GM18517 (cell line): Measurements from ENCODE around the gene CSPG4.
"Not testable (repeated sequence)": the region's sequence is repeated elsewhere in the genome, so short reads cannot be mapped to it uniquely, and the experiment has no call there.

ENCODE experiments used
- ATAC-seq: cut with Tn5 transposase; IDR thresholded peaks from one replicate; pipeline ENCODE4 v1.9.1; 2021; ENCODE audit warnings: mild to moderate bottlenecking, moderate library complexity; ENCODE audit not compliant: unreplicated experiment

CSPG4 gene

GRCh38 chr15:75738647-75739325 lies 26.1 kb upstream of the CSPG4 start:
- ATAC-seq: peak; percentile 90

DNA sequence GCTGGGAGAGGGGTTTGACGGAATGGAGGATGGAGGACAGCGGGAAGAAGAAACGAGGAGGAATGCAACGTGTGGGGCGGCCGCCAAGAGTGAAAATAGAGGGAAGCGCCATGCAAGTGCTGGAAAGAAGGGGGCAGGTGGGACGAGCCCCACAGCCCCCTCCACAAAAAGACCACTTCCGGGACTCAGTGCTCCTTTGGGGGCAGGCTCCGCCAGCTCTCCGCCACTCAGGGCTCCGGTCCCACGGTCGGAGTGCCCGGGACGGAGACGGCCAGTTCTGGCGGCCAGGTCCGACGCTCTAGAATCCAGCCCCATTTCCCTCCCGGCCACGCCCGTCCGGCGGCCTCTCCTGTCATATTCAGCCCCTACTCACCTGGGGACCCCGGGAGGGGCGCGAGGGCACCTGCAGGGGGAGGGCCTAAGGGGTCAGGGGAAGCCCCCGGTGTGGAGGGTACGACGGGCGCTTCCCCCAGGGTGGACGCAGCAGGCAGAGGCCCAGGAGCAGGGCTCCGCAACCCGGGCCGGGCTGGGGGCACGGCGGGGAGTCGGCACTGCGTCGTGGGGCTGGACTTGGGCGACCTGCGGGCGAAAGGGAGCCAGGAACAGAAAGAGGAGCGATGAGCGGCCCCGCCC lies 25.5 kb upstream of the CSPG4 start:
- peak; percentile 36 for ATAC-seq

DNA sequence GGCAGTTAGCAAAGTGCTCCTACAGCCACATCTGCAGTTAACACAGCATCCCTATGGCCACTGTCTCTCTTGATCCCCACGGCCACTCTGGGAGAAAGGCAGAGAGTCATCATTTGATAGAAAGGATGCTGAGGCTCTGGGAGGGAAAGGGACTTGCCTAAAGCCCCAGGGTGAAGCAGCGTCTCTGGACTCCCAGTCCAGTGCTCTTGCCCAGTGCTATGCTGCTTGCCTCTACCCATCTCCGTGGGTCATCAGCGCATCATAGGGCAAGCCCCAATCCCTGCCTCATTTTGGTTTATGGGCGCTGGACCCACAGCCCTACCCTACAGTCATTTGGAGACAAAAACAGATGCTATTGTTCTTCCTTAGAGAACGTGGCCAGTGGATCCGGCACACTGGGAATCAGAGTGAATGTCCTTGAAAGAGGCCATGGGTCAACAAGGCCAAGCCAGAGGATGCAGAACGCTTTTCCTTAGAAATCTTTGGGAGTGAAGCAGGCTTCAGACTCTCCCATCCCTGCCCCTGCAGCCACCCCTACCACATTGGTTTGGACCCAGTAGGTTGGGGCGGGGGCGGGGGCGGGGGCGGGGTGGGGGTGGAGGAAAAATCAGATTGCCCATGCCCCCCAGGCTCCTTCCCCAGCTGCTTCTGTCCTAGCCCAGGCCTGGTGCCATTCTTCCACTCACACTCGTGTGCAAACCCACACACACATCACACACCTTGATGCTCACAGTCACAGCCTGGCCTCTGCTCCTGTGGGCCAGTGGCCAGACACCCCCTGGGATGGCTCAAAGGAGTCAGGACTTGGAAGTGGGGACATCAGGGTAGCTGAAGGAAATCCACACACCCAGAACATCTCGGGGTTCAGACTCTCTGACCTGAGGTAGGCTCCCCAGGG lies 24.7 kb upstream of the CSPG4 start:
- not testable (repeated sequence) for ATAC-seq

DNA sequence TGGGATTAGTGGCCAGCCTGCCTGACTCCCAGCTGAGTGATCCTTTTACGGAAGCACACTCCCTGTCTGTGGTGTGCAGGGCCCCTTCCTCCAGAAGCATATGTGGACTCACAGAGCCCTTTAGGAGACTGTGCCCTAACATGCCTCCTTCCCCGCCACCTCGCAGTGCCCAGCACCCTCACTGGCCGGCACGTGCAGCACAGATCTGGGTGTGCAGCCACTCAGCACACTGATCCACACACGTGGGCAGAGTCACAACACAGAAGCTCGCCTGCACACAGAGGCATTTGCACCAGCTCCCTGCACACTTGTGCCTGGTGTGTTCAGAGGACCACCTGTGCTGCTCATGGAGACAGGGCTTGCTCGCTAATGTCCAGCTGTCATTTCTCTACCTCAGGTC lies 23.6 kb upstream of the CSPG4 start:
- no peak for ATAC-seq

GRCh38 chr15:75734861-75735760 lies 22.5 kb upstream of the CSPG4 start:
- ATAC-seq: not testable (repeated sequence)

GRCh38 chr15:75733761-75734651 lies 21.4 kb upstream of the CSPG4 start:
- no peak for ATAC-seq

- ATAC-seq: no peak
Observed at GRCh38 chr15:75732809-75733451, 20.3 kb upstream of the CSPG4 start.

- no peak for ATAC-seq
Observed at GRCh38 chr15:75732177-75732808, 19.6 kb upstream of the CSPG4 start.

DNA sequence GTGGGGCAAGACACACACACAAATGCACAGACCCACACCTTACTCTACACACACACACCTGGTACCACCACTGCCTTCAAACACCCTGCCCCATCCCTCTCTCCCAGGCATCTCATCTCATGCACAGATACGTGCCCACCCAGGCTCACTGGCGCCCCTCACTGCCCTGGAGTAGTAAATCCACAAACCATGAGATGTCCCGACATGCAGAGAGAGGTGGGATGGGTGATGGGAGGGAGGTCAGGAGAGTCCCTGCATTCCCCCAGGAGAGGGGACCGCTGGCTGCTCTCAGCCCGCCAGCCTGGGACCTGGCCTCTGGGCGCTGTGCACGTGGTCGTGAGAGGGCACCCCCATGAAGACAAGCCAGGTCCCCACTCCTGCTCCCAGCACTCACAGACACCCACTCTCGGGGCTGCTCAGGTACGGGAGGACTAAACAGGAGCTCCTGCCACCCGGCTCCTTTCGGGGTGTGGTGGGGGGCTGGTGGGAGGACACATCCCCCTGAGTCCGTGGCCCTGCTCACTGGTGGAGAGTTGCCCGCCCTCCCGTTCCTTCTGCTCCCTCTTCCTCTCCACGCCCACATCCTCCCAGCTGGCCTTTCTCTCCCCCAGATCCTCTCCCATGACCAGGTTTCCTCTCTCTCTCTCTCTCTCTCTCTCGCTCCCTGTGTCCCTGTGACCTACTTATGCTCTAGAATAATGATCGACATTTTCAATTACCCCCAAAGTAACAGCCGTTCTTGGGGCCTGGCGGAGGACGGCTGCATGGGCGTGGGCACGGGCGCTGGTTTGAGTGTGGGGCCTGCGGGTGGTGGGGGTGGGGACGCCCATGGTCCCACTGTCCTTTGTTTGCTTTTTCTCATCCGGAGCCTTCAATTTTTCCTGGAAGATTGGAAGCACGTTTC lies 18.9 kb upstream of the CSPG4 start:
- ATAC-seq: no peak

DNA sequence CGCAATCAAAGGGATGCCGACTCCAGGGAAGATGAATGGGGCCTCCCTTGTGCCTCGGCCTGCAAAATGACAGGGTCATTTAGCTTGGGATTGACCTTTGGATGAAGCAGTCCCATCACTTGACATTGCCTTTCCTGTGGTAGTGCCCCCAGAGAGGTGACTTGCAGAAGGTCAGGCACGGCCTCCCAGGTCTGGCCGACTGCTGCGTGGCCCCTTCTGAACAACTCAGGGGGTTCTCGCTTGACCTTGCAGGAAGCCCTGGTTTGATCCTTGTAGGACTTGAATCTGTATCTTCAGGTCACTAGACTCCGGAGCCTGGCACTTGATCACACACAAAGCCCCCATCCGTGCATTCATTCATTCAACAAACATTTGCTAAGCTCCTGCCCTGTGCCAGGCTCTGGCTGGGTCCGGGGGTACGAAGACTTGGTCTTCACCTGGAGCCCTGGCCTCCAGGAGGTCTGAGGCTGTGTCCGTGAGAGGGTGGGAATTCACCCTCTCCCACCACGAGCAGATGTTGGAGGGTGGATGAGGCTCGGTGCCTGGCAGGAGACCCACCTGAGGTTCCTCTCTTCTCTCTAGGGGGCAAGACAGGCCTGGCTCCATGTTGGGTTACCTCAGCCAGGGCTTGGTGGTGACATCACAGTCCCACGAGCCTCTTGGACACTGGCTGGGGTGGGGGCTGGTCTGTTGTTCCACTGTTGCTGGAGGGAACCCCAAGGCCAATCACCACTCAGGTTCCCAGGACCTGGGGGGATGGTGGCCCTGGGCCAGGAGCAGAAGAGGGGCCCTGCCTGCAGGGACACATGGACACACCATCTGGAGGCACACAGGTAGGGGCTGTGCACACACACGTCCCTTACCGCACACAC lies 18.0 kb upstream of the CSPG4 start:
- ATAC-seq: not testable (repeated sequence)

GRCh38 chr15:75729326-75730069 lies 16.9 kb upstream of the CSPG4 start:
- no peak for ATAC-seq

DNA sequence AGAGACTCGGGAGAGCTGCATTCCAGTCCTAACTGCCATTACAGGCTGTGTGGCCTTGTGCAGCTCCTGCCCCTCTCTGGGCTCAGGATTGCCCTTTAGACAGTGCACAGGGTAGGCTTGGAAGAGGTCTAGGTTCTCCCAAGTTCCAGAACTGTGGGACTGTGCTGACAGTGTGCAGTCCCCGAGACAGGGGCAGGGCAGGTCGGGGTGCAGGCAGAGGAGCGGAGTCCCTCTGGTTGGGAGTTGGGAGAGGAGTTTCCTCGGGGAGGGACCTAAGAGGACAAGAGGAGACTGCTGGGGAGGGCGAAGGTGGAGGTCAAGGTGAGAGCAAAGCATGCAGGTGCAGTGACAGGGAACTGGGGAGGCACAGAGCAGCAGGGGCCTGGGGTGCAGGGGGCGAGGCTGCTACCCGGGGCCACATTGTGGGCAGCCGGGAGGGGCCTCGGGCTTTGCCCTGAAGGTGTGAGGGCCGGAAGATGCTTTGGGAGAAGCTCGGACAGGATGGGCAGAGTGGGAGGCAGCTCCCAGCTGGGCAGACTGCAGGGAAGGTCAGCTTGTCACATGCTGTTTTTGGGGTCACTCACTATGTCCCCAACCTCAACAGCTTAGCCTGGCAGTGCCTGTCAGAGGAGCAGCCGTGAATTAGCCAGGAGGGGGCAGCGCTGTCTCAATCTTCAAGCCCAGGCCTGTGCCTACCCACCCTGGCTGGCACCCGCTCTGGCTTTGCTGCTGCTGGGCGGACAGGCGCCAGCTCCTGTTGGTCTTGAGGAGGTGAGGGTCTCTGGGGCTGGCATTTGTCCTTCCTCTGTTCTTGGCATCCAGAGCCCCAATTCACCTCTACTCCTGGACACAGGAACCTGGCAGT lies 15.4 kb upstream of the CSPG4 start:
- ATAC-seq: no peak

- no peak for ATAC-seq
Observed at GRCh38 chr15:75727031-75727531, 14.4 kb upstream of the CSPG4 start.

- ATAC-seq: no peak
Observed at GRCh38 chr15:75725719-75726607, 13.3 kb upstream of the CSPG4 start.
